GM21737 (cell line): ENCODE data around the gene NPIPB8.
"Not testable (repeated sequence)": the region's sequence is repeated elsewhere in the genome, so short reads cannot be mapped to it uniquely, and the experiment has no call there.

Experiments used
- ATAC-seq: cut with Tn5 transposase; IDR thresholded peaks from one replicate; pipeline ENCODE4 v1.9.1; 2021; ENCODE audit warnings: mild to moderate bottlenecking, moderate library complexity; ENCODE audit not compliant: unreplicated experiment

NPIPB8 gene

DNA sequence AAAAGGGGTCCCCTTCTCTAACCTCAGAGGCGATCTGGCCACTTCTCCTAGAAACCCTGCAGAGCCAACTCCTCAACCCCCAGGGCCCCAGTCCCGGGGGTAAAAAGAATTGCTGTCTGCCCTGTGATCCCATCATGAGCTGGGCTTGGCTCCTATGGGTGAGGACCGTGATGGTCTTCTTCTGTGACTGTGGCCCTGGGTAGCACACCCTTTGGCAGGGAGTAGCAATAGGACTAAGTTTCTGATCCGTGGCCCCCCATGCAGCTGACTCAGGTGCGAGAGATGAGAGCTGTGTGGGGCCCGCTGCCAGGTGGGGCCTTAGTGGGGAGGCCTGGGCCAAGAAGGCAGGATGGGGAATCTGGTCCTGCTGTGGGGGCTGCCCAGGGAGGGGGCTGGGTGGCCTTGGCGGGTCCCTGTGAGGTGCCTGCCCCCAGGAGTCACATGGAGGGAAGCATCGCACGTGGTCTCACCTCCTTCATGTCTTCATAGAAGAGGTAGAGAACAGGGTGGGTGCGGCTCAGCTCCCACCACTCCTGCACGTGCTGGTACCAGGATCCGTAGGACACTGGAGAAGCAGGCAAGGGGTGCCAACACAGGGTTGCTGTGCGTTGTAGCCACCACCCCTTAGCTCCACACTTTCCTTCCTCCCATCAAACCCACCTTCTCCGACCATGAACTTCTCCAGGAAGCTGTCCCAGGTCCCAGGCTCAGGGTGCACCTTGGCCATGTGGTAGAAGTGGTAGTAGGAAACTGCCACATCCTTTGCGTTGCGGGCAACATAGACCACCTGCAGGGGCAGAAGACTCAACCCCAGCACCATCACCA, 31.4 kb upstream of the NPIPB8 start:
- ATAC-seq: no peak

DNA sequence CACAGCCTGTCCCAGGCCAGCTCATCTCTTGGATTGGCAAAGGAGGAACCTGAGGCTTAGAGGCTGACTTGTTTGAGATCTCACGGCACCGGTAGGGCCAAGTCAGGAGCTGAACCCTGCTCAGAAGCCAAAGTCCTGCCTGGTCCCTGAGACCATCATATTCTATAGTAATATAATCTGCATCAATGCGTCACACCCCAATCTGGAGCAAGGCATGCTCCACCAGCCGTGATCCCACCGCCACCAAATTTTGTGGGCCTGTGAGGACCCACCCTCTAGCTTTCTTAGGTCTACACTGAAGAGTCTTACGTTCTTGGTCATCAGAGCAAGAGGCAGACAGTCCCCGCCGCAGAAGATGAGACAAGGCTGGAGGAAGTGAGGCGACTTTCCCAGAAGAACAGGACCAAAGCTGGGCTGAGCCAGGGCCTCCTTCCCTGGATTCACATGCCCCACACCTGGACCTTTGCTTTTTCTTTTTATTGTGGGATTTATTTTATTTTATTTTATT, 30.7 kb upstream of the NPIPB8 start:
- ATAC-seq: no peak

DNA sequence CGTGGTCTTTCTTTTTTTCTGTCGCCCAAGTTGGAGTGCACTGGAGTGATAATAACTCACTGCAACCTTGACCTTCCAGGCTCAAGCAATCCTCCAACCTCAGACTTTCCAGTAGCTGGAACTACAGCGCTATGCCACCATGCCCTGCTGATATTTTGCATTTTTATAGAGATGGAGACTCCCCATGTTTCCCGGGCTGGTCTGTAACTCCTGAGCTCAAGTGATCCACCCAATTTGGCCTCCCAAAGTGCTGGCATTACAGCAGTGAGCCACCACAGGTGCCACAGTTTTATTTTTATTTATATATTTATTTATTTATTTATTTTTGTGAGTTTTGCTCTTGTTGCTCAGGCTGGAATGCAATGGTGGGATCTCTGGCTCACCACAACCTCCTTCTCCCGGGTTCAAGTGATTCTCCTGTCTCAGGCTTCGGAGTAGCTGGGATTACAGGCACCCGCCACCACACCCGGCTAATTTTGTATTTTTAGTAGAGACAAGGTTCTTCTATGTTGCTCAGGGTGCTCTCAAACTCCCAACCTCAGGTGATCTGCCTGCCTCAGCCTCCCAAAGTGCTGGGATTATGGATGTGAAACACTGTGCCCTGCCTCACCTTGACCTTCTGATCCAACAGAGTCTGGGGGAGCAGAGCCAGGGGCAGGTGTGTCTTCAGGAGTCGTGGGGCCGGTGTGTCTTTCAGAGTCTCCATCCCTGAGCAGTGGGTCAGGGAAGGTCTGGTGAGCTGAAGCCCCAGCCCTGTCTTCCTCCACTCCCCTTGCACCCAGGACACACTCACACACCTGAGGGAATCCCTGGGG, 30.0 kb upstream of the NPIPB8 start:
- ATAC-seq: not testable (repeated sequence)

DNA sequence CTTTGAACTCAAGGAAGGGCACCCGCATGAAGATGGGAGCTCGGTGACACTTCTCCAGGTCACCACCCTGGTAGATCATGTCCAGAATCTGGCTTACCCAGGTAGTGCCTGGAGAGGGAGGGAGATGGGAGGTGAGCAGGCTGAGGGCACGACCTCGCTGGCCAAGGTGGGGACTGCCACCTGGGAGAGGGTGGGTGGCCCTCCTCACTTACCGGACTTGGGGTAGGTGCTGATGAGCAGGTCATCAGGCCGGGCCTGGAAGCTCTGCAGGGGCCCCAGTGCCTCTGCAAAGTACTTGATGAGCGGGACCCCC, 29.4 kb upstream of the NPIPB8 start:
- ATAC-seq: not testable (repeated sequence)

DNA sequence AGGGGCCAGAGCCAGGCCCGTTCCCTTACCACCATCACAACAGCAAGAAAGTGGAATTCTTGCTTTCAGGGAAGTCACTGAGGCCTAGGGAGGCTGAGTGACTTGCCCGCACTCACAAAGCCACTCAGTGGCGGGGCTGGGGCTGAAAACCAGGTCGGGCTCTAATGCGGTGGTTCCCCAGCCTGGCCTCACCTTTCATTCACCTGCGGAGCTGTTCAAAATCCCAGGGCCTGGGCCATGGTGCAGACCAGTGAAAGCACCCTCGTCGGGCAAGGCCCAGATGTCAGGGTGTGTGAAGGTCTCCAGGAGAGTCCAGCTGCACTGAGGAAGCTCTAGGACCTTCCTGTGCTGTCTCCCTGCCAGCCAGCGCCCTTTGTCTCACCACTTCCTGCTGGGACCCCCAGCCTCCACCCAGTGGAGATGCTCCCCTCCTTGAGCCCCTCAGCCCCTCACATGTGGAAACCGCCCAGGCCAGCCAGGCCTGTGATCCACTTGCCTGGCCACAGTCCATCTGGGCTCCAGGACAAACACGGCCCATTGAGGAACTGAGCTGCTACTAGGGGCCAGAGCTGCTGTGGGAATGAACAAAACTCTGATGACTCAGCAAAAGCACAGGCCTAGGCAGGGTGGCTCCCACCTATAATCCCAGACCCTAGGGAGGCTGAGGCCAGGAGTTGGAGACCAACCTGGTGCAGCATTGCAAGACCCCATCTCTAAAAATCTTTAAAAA, 28.8 kb upstream of the NPIPB8 start:
- not testable (repeated sequence) for ATAC-seq

DNA sequence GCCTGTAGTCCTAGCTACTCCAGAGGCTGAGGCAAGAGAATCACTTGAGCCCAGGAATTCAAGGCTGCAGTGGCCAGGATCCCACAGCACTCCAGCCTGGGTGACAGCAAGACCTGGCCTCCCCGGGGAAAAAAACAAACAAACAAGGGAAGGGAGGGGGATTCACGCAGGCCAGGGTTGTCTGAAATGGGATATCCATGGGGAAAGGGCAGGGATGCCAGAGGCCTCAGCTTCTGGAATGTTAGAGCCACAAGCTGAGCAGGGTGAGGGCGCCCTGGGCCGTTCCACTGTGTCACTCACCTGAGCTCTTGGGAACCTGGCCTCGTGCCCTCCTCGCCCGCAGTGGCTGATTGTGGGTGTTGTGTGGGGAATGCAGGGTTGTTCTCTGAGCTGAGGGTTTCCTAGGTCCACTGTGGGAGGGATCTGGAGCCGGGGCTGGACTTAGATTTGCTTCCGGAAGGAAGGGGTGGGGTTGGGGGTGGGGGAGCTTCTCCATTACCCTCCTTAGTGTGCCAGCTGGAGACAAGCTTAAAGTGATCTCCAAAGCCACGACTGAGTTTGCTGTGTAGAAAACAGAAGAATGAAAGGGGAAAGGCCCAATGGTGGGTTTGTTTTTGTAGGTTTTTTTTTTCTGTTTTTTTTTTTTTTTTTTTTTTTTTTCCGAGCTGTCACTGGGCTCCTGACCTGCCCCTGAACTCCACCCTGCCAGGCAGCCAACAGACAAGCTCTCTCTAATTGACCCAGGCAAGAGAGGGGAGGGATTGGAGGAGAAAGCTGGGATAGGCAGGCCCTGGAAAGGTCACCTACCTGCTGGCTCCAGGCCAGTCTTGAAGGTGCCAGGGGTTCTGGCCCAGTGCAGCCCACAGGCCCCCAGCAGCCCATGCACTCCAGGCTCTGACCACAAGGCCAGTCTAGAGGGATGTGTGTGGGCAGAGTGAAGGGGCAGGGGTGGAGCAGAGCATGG, 28.0 kb upstream of the NPIPB8 start, which contains the start of gene SULT1A1:
TSS of gene SULT1A1 (minus strand) at position 414 of the 964 bp plus-strand sequence. CDS start 1,189 bp downstream, outside the sequence.
- no peak for ATAC-seq

DNA sequence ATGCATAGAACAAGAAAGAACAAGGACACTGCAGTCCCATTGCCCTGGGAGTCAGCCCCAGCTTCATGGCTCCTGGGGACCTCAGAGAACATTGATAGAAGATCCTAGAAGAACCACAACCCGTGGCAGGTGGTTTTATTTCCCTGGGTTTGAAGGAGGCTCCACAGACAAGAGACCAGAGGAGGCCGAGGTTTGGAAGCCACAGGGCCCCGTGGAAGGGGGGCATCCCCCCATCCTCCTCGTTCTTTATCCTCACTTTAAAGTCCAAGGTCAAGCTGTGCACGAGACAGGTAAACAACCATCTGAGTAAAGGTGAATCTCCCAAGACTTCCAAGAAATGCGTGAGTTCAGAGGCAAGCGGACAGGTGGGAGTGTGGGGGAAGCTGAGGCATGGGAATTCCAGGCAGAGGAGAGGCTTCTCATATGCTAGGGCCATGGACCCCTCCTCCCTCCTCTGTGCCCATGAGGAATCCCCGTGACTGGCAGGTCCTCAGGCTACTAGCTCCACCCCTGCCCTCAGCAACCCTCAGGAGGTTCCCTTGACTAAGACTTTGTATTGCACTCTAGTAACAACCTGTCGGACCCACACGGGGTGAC, 27.2 kb upstream of the NPIPB8 start:
- no peak for ATAC-seq

DNA sequence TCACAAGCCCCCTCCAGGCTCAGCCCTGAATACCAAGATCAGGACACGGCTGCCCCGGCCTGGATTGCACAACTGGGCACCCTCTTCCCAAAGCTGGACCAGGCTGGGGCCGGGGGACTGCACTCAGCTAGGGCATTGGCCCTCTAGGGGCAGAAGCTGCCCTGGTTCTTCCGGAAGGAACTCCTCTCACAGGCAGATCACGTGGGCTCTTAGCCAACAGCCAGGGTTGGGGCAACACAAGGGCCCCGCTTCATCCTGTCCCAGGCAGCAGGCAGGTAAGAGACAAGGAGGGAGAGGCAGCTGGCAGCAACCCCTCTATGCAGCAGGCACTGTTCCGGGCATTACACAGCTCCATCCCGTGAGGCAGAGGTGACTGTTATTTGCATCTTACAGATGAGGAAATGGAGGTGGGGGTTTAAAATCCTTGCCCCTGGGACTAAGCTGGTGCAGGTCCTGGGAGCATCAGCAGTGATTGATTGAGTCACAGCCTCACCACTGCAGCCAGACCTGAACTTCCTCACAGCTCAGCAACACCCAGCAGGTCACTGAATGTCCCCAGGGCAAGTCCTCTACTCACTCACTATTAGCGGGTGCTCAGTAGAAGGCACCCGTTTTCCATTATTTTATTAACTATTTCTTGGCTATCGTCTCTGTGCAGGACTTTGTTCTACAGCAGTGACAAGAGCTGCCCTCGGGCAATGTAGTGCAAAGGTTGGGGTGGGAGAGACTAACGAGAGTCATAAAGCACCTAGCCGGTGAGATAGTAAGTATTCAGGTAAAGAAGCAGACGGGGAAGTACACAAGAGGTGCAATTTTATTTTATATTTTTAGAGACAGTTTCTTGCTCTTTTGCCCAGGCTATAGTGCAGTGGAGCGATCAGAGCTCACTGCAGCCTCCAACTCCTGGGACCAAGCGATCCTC, 25.2 kb upstream of the NPIPB8 start:
- ATAC-seq: peak; percentile 72

DNA sequence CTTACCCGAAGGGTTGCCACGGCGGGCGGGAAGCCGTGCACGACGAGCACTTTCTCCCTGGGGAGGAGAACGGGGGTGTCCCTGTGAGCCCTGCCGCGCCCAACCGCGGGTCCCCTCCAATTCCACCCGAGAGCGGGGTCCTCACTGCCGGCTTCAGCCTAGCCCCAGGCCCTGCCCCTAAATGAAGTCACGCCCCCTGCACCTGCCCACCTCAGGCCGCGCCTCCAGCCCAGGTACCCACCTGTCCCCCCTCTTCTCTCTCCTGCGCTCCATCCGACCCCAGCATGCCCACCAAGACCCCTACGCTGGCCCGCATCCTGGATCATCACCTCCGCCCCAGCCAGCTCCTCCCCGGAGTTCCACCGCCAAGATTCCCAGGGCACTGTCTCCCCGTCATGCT, 24.0 kb upstream of the NPIPB8 start:
- ATAC-seq: not testable (repeated sequence)

DNA sequence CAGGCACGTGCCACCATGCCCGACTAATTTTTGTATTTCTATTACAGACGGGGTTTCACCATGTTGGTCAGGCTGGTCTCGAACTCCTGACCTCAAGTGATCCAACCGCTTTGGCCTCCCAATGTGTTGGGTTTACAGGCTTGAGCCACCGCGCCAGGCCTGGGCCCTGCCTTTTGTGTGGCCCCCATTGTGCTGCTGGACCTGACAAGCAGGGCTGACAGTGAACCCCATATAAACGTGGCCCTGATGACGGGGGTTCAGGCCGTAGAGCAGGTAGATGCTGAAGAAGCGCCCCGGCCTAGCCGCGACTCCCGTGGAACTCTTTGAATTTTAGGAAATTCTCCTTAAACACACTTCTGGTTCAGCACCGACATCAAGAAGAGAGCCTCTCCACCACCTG, 23.3 kb upstream of the NPIPB8 start:
- not testable (repeated sequence) for ATAC-seq

DNA sequence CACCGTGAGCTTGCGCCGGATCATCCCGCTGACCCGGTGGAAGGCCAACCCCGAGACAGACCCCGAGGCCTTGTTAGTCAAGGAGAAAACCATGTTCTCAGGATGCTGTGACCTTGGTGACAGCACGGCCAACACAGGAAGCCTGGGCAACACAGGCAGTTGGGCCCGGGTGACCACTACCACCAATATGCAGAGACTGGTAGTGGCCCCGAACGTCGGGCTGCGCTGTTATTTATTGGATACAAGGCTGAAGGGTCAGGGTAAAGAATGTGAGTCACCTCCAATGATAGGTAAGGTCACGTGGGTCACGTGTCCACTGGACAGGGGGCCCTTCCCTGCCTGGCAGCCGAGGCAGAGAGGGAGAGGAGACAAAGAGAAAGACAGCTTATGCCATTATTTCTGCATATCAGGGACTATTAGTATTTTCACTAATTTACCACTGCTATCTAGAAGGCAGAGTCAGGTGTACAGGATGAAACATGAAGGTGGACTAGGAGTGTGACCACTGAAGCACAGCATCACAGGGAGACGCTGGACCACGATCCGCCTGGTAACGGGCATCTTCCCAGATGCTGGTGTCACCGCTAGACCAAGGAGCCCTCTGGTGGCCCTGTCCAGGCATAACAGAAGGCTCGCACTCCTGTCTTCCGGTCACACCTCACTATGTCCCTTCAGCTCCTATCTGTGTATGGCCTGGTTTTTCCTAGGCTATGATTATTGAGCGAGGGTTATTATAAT, 22.2 kb upstream of the NPIPB8 start:
- ATAC-seq: not testable (repeated sequence)

DNA sequence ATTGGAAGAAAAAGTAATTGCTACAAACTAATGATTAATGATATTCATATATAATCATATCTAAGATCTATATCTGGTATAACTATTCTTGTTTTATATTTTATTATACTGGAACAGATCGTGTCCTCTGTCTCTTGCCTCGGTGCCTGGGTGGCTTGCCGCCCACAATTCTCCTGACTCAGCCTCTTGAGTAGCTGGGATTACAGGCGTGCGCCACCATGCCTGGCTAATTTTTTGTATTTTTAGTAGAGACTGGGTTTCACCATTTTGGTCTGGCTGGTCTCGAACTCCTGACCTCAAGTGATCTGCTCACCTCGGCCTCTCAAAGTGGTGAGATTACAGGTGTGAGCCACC, 21.7 kb upstream of the NPIPB8 start:
- not testable (repeated sequence) for ATAC-seq

DNA sequence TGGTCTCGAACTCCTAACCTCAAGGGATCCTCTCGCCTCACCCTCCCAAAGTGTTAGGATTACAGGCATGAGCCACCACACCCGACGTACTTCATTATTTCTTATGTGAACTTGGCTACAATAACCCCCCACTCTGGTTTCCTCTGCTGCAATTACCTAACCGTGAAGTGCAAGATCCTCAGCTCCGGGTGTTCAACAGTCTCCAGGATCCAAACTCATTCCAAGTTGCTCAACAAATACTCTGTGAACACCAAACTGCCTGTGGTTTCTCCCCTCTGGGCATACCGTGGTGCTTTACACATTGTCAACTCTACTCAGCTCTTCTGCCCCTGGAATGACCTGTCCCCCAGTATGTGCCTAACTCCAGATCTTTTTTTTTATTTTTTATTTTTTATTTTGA, 21.2 kb upstream of the NPIPB8 start:
- no peak for ATAC-seq

DNA sequence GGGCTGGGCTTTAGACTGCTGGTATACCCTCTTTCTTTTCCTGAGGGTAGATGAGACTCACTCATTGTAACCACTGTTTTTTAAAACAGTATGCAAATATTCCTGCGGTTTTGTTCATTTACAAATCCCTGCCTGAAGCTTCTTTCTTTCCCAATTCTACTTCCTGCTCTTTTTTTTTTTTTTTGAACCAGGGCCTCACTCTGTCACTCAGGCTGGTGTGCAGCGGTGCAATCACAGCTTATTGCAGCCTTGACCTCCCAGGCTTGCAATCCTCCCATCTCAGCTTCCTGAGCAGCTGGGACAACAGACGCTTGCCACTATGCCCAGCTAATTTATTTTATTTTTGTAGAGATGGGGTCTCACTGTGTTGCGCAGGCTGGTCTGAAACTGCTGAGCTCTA, 20.0 kb upstream of the NPIPB8 start:
- ATAC-seq: no peak

DNA sequence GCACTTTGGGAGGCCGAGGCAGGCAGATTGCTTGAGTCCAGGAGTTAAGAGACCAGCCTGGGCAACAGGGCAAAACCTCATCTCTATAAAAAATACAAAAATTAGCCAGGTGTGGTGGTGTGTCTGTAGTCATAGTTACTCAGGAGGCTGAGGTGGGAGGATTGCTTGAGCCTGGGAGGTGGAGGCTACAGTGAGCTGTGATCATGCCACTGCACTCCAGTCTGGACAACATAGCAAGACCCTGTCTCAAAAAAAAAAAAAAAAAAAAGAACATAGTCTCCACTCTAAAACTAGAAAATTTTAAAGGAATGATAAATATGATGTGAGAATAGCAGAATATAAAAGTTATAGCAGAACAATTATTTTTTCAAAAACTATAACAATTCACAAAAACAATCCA, 17.5 kb upstream of the NPIPB8 start:
- ATAC-seq: not testable (repeated sequence)

DNA sequence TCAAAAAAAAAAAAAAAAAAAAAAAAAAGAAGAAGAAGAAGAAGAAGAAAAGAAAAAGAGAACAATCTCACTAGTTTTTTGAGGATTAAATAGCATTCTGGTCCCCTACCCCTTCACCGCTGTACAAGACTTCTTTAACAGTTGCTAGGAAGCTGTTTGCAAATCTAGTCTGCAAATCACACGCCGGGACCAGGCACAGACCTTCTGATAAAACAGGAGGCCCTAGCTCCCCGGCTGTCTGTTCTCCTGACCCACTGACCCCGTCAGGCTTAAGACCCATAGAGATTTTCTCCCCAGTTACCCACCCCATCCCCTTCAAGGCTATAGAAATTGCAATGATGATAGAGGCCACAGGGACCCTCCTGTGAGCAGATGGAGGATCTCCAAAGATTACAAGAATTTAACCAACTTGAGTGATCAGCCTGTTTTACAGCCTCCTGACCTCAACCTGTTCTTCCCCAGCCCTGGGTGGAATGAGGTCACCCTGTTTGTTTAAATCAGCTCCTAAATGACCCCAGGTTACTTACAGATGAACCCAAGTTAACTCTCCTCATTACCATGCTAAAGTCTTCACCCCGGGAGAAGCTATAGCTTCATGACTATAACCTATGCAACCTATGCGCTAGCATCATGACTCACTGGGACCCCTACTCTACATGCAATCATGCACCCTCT, 16.2 kb upstream of the NPIPB8 start:
- ATAC-seq: no peak

DNA sequence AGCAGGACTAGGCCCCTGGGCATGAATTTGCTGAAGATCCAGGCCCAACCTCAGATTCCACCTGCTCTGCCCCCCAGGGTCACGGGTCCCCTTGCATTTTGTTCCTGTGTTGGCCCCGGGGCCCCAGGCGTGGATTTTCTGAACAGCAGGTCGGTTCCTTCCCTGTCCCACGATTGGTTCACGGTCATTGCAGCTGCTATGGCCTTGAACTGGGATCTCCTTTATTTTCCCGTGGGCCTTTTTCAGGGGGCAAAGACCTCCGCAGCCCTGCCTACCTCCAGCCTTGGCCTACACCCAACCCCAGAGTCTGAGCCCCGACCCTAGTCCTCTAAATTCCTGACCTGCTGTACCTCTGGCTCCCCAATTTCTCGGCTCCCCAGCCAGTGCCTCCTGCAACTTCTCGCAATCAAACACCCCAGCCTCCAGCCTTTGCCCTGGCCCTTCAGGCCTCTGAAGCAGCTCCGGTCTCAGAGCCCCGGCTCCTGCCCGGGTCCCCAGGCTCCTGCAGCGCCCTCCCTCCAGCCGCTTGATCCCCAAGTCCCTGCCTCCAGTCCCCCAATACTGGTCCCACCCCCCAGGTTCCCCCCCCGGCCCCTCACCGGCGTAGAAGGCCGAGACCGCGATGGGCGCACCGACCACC, 15.2 kb upstream of the NPIPB8 start:
- ATAC-seq: not testable (repeated sequence)
